Suprapubic skin (tissue), 4 donors: ENCODE data around the gene FBXO38. TPM values are rescaled to one million over a fixed set of nuclear protein-coding genes. Genes with fewer than 3 reads are reported as not detected.

Experiments
- DNase-seq, 2 donors: peaks; one replicate each; pipeline ENCODE4 v3.0.0-alpha.2; 2019; ENCODE audit warnings: low spot score in 2 of 2
- H3K27ac ChIP-seq: fragments of 200-600 bp; sonication (generic); one replicate; pipeline ENCODE4 v1.5.1; 2019
- H3K27me3 ChIP-seq: fragments of 200-600 bp; sonication (generic); one replicate; pipeline ENCODE4 v1.5.1; 2019
- H3K36me3 ChIP-seq: fragments of 200-600 bp; sonication (generic); one replicate; pipeline ENCODE4 v1.5.1; 2019
- H3K4me1 ChIP-seq: fragments of 200-600 bp; sonication (generic); one replicate; pipeline ENCODE4 v1.5.1; 2019
- H3K4me3 ChIP-seq: fragments of 200-600 bp; sonication (generic); one replicate; pipeline ENCODE4 v1.5.1; 2019; ENCODE audit warnings: mild to moderate bottlenecking
- H3K9me3 ChIP-seq: fragments of 200-600 bp; sonication (generic); one replicate; pipeline ENCODE4 v1.5.1; 2019
- EP300 ChIP-seq: sonication (generic); formaldehyde crosslinking; IDR thresholded peaks from one replicate; pipeline ENCODE4 v1.6.1; 2017; ENCODE audit warnings: antibody characterized with exemption
- POLR2A ChIP-seq, 2 donors: fragments of 450-650 bp; IDR thresholded peaks; one replicate each; pipeline ENCODE4 v1.6.1; 2017; ENCODE audit warnings: antibody characterized with exemption in 2 of 2, mild to moderate bottlenecking in 2 of 2, moderate library complexity in 2 of 2
- POLR2AphosphoS5 ChIP-seq, 3 donors: sonication (generic); formaldehyde crosslinking; IDR thresholded peaks; one replicate each; pipeline ENCODE4 v1.6.1; 2017; ENCODE audit warnings: antibody characterized with exemption in 3 of 3
- WGBS: methylation state at CpG from one replicate; pipeline ENCODE4 v1.1.5; 2018; 5-methylcytosine and 5-hydroxymethylcytosine counted together
- total RNA-seq, 4 donors: library from RNA; depleted of rRNA; stranded (reverse); fragments of >200 nt; gene quantifications; one replicate each; pipeline ENCODE4 v1.1.0, GENCODE V29; 2016
- TF ChIP-seq, protein P1 (sequence below), 2 donors: fragments of 200-600 bp in 1 of 2; fragments of 450-650 bp in 1 of 2; sonication (generic) in 1 of 2; IDR thresholded peaks; one replicate each; pipeline ENCODE4 v1.5.1; 2016 to 2019; ENCODE audit warnings: antibody characterized with exemption in 2 of 2, mild to moderate bottlenecking in 1 of 2, moderate library complexity in 1 of 2

FBXO38 gene
- total RNA-seq, 4 donors from 2014 or later, result 18.2 to 98.8 (median 33.1) TPM

DNA sequence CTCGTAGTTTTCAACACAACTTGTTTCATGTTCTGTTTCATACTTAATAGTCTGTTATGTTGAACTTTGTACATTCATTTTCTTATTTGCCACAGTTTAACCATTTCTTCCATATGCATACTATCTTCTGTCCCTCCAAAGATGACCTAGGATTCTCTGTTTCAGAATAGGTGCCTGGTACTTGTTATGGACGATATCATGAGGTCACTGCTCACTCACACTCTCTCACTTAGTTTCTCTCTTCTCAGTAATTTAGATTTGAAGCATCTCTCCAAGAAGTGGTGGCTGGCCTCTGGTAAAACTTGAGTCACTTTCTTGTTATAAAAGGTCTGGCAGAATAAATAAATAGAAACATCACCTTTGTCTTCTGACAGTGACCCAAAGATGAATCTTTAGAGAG is 28.4 kb downstream of the FBXO38 start:
- Histone ChIP-seq H3K4me3 (no peak overlapping the region), H3K4me1 (no peaks in the 10 kb centered on the region), H3K27me3 (no peaks in the 10 kb centered on the region), H3K27ac (no peak overlapping the region), H3K9me3 (no peaks in the 10 kb centered on the region), H3K36me3 (peaks cover 97% of the 10 kb centered on the region)
- TF ChIP-seq, protein P1, sequence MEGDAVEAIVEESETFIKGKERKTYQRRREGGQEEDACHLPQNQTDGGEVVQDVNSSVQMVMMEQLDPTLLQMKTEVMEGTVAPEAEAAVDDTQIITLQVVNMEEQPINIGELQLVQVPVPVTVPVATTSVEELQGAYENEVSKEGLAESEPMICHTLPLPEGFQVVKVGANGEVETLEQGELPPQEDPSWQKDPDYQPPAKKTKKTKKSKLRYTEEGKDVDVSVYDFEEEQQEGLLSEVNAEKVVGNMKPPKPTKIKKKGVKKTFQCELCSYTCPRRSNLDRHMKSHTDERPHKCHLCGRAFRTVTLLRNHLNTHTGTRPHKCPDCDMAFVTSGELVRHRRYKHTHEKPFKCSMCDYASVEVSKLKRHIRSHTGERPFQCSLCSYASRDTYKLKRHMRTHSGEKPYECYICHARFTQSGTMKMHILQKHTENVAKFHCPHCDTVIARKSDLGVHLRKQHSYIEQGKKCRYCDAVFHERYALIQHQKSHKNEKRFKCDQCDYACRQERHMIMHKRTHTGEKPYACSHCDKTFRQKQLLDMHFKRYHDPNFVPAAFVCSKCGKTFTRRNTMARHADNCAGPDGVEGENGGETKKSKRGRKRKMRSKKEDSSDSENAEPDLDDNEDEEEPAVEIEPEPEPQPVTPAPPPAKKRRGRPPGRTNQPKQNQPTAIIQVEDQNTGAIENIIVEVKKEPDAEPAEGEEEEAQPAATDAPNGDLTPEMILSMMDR (IDR thresholded peaks at IDR 0.05), result no peak
- TF ChIP-seq EP300, result no peak
- TF ChIP-seq POLR2AphosphoS5 (IDR thresholded peaks at IDR 0.05), result no peak
- TF ChIP-seq POLR2A (IDR thresholded peaks at IDR 0.05), result no peak
- DNase-seq, result no peak
- WGBS, result 91% methylated on average over 2 of the region's 2 CpGs

DNA sequence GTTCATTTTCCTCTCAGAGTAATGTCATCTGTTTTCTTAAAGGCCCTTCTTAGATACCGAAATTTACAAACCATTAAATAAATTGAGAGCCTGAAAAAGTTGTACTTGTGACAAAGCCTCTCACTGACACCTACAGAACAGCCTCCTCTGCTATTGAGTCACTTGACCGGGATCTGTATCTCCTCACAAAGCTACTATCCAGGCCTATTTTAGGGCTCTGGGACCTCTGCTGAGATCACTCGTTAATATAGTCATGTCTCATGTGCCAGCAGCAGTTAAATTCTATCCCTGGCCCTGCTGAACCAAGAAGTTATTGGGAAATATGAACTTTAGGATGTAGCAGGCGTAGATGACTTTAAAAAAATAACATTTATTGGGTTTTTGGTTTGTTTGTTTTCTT is 31.1 kb downstream of the FBXO38 start:
- Histone ChIP-seq H3K4me1 (no peaks in the 10 kb centered on the region), H3K4me3 (no peak overlapping the region), H3K27me3 (no peaks in the 10 kb centered on the region), H3K36me3 (peaks cover 96% of the 10 kb centered on the region), H3K27ac (no peak overlapping the region), H3K9me3 (no peaks in the 10 kb centered on the region)
- no peak for DNase-seq
- WGBS, result 91% methylated on average over 4 of the region's 4 CpGs
- TF ChIP-seq, protein P1 (IDR thresholded peaks at IDR 0.05), result no peak
- no peak for TF ChIP-seq POLR2AphosphoS5 (IDR thresholded peaks at IDR 0.05)
- TF ChIP-seq EP300, result no peak
- TF ChIP-seq POLR2A (IDR thresholded peaks at IDR 0.05), result no peak

DNA sequence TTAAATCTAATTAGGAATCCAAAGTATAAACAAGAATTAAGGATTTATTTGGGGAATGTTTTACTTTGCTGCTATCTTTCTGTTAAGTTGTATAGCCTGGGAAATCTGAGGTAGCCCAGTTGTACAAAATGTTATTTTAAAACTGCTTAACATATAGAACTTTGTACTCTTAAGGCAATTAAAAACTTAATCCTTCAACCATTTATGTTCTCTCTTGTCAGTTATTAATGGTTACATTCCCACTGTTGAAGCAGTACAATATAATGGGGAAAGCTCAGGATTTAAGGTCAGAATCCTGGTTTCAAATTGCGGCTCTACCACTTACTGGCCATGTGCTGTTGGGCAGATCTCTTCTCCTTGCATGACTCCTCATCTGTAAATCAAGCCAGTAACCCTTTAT is 32.7 kb downstream of the FBXO38 start:
- no peak overlapping the region for H3K27ac ChIP-seq
- peaks cover 93% of the 10 kb centered on the region for H3K36me3 ChIP-seq
- no peaks in the 10 kb centered on the region for H3K4me1 ChIP-seq
- 100% methylated on average over 1 of the region's 1 CpG for WGBS
- H3K4me3 ChIP-seq, result no peak overlapping the region
- no peaks in the 10 kb centered on the region for H3K27me3 ChIP-seq
- DNase-seq, result no peak
- TF ChIP-seq EP300 (no peak), POLR2AphosphoS5 (IDR thresholded peaks at IDR 0.05) (no peak), POLR2A (IDR thresholded peaks at IDR 0.05) (no peak)
- TF ChIP-seq, protein P1 (IDR thresholded peaks at IDR 0.05), result no peak
- H3K9me3 ChIP-seq, result no peaks in the 10 kb centered on the region

DNA sequence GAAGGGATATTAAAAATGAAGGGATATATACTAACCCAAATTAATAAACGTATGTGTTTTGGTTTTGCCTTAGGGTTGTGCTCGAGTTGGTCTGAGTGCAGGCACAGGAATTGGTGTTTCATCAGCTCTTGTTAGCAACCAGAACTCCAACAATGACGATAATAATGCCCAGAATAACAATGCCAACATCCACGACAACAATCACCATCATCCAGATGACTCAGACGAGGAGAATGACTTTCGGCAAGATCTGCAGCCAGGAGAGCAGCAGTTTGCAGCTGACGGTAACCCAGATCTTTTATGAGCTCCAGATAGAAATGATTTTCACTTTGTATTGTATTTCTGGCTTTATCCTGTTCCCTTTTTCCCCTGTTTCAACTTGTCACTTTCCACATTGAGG is 33.2 kb downstream of the FBXO38 start:
- H3K4me1 ChIP-seq, result no peaks in the 10 kb centered on the region
- 71% methylated on average over 7 of the region's 7 CpGs for whole genome bisulfite sequencing
- H3K4me3 ChIP-seq, result no peak overlapping the region
- no peaks in the 10 kb centered on the region for H3K27me3 ChIP-seq
- TF ChIP-seq, protein P1 (IDR thresholded peaks at IDR 0.05), result no peak
- no peak for TF ChIP-seq EP300
- TF ChIP-seq POLR2A (IDR thresholded peaks at IDR 0.05), result no peak
- TF ChIP-seq POLR2AphosphoS5 (IDR thresholded peaks at IDR 0.05), result no peak
- H3K9me3 ChIP-seq, result no peaks in the 10 kb centered on the region
- no peak for DNase-seq
- peaks cover 90% of the 10 kb centered on the region for H3K36me3 ChIP-seq
- no peak overlapping the region for H3K27ac ChIP-seq

DNA sequence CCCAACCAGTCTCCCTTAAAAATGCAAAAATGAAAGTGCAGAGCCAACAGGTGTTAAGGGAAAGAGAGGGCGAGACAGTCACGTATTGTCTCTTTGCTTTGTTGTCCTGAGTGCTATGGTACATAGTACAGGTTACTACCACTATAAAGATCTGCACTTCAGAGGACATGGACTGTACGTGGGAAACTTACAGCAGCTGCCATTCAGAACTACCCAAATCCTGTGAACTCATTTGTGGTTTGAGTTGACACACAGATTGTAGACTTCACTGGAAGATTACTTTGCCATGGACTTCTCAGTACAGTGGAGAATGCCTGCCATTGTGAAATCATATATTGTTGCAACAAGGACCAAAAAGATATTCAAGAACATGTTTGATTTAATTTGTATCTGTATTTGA is 34.8 kb downstream of the FBXO38 start:
- TF ChIP-seq, protein P1 (IDR thresholded peaks at IDR 0.05), result no peak
- TF ChIP-seq POLR2A (IDR thresholded peaks at IDR 0.05) (no peak), POLR2AphosphoS5 (IDR thresholded peaks at IDR 0.05) (no peak), EP300 (no peak)
- Histone ChIP-seq H3K4me1 (no peaks in the 10 kb centered on the region), H3K27ac (no peak overlapping the region), H3K9me3 (no peaks in the 10 kb centered on the region), H3K36me3 (peaks cover 90% of the 10 kb centered on the region), H3K27me3 (no peaks in the 10 kb centered on the region), H3K4me3 (no peak overlapping the region)
- WGBS, result 84% methylated on average over 3 of the region's 3 CpGs
- no peak for DNase-seq
